Measurements from ENCODE around the gene GALK1.

- no peak for TF ChIP-seq BHLHE40 (IDR thresholded peaks at IDR 0.05; ENCODE audit: low read depth, low read length)
- no peak for TF ChIP-seq MYC (IDR thresholded peaks at IDR 0.05; ENCODE audit: borderline replicate concordance, low read length)
- TF ChIP-seq POLR2AphosphoS2 (conservative IDR thresholded peaks at IDR 0.05; ENCODE audit: low read length), result no peak
- no peak for TF ChIP-seq CHD4 (IDR thresholded peaks at IDR 0.05; ENCODE audit: borderline replicate concordance)
- TF ChIP-seq REST (IDR thresholded peaks at IDR 0.05), result no peak
- no peak for TF ChIP-seq CEBPB (IDR thresholded peaks at IDR 0.05)
- no peak for TF ChIP-seq PHF8 (IDR thresholded peaks at IDR 0.05; ENCODE audit: borderline replicate concordance, low read depth)
- TF ChIP-seq CTCF (IDR thresholded peaks at IDR 0.05), result no peak; the same call in 2 of the 3 replicates
- TF ChIP-seq RAD21 (conservative IDR thresholded peaks at IDR 0.05 in 1 of 2, IDR thresholded peaks at IDR 0.05 in 1 of 2), result no peak; a peak in 1 of 5 replicates
- no peak for TF ChIP-seq ZFP36 (IDR thresholded peaks at IDR 0.05; ENCODE audit: borderline replicate concordance, partially characterized antibody)
- no peak for TF ChIP-seq RARB (CRISPR knock-in tag; IDR thresholded peaks at IDR 0.05)
- no peak for TF ChIP-seq POLR2A (IDR thresholded peaks at IDR 0.05; ENCODE audit: low read length)
These were observed 43.5 kb downstream of the GALK1 start for GRCh38 chr17:75721463-75722011.
